ENCODE data around the gene RAP1GAP2.

DNA sequence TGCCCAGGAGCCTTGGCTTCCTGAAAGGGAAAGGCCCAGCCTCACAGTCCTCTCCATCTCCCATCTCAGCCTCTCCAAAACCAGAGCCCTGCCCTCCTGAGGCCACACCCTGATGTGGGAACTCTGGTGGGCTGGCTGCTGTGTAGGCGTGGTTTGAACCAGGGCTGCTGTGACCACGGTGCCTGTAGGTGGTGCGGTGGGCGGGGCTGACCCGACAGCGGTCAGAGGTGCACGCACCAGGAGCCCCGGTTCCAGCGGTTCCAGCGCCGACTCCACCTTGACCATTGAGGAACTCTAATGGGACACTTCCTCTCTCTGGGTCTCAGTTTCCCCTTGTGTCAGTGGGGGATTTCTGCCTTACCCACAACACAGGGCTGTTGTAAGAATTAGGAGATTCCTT lies 2.4 kb downstream of the RAP1GAP2 start:
- TF ChIP-seq EZH2 (IDR thresholded peaks at IDR 0.05; ENCODE audit: borderline replicate concordance, low read depth, low read length, severe bottlenecking): no peak
- TF ChIP-seq, protein P1, sequence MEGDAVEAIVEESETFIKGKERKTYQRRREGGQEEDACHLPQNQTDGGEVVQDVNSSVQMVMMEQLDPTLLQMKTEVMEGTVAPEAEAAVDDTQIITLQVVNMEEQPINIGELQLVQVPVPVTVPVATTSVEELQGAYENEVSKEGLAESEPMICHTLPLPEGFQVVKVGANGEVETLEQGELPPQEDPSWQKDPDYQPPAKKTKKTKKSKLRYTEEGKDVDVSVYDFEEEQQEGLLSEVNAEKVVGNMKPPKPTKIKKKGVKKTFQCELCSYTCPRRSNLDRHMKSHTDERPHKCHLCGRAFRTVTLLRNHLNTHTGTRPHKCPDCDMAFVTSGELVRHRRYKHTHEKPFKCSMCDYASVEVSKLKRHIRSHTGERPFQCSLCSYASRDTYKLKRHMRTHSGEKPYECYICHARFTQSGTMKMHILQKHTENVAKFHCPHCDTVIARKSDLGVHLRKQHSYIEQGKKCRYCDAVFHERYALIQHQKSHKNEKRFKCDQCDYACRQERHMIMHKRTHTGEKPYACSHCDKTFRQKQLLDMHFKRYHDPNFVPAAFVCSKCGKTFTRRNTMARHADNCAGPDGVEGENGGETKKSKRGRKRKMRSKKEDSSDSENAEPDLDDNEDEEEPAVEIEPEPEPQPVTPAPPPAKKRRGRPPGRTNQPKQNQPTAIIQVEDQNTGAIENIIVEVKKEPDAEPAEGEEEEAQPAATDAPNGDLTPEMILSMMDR (IDR thresholded peaks at IDR 0.05; ENCODE audit: borderline replicate concordance, extremely low read depth, low read length, poor library complexity, severe bottlenecking): no peak

Measured in DND-41 (cell line).